Measurements from ENCODE around the gene GOLGA6L9. TPM values are rescaled to one million over a fixed set of nuclear protein-coding genes. Genes with fewer than 3 reads are reported as not detected.

GOLGA6L9 gene
- total RNA-seq = 1.5 and 2.2 TPM in 2 replicates

GRCh38 chr15:82429693-82430092, at the start of gene GOLGA6L9:
Gene GOLGA6L9, plus strand, starts transcription at chr15:82429816. Its CDS starts 264 bp downstream, at chr15:82430080.

Other genes with a start within 250 kb of the GOLGA6L9 start
- gene EFL1, start 167.1 kb upstream of the GOLGA6L9 start, total RNA-seq = 28.0 and 30.2 TPM in 2 replicates
- gene SAXO2, start 167.0 kb upstream of the GOLGA6L9 start, total RNA-seq = 0.30 and 0.85 TPM in 2 replicates
- 0.85 and 1.3 TPM in 2 replicates for gene GOLGA6L10, start 80.3 kb upstream of the GOLGA6L9 start, total RNA-seq
- gene RPS17, start 110.6 kb downstream of the GOLGA6L9 start, total RNA-seq = 1,235 and 1,254 TPM in 2 replicates
- 9.0 and 14.1 TPM in 2 replicates for gene CPEB1, start 217.5 kb downstream of the GOLGA6L9 start, total RNA-seq